ENCODE measurements around the gene POLR1B.
"Not testable (repeated sequence)": the region's sequence is repeated elsewhere in the genome, so short reads cannot be mapped to it uniquely, and the experiment has no call there.

POLR1B gene

GRCh38 chr2:112516801-112517200 lies 25.5 kb upstream of the POLR1B start:
- TF ChIP-seq CTCF (IDR thresholded peaks at IDR 0.05; ENCODE audit: borderline replicate concordance, insufficient read depth, low read depth, low read length) = no peak
- no peak overlapping the region for H3K4me3 ChIP-seq (ENCODE audit: low read depth, low read length)

GRCh38 chr2:112518807-112519206 lies 23.5 kb upstream of the POLR1B start:
- no peak for TF ChIP-seq CTCF (IDR thresholded peaks at IDR 0.05; ENCODE audit: borderline replicate concordance, insufficient read depth, low read depth, low read length)
- no peak overlapping the region for H3K4me3 ChIP-seq (ENCODE audit: low read depth, low read length)

GRCh38 chr2:112519506-112519905 lies 22.8 kb upstream of the POLR1B start:
- no peak for TF ChIP-seq CTCF (IDR thresholded peaks at IDR 0.05; ENCODE audit: borderline replicate concordance, insufficient read depth, low read depth, low read length)
- H3K4me3 ChIP-seq (ENCODE audit: low read depth, low read length) = no peak overlapping the region

GRCh38 chr2:112520234-112520783 lies 22.0 kb upstream of the POLR1B start:
- TF ChIP-seq CTCF (IDR thresholded peaks at IDR 0.05; ENCODE audit: borderline replicate concordance, insufficient read depth, low read depth, low read length) = no peak
- no peak overlapping the region for H3K4me3 ChIP-seq (ENCODE audit: low read depth, low read length)

GRCh38 chr2:112523291-112523777 lies 18.9 kb upstream of the POLR1B start:
- no peak for TF ChIP-seq CTCF (IDR thresholded peaks at IDR 0.05; ENCODE audit: borderline replicate concordance, insufficient read depth, low read depth, low read length)
- H3K4me3 ChIP-seq (ENCODE audit: low read depth, low read length) = no peak overlapping the region

- H3K4me3 ChIP-seq (ENCODE audit: low read depth, low read length) = not testable (repeated sequence)
Measured at GRCh38 chr2:112524276-112524675, 18.0 kb upstream of the POLR1B start.

- no peak for TF ChIP-seq CTCF (IDR thresholded peaks at IDR 0.05; ENCODE audit: borderline replicate concordance, insufficient read depth, low read depth, low read length)
- H3K4me3 ChIP-seq (ENCODE audit: low read depth, low read length) = no peak overlapping the region
Measured at GRCh38 chr2:112528541-112528940, 13.7 kb upstream of the POLR1B start.

- no peak overlapping the region for H3K4me3 ChIP-seq (ENCODE audit: low read depth, low read length)
- no peak for TF ChIP-seq CTCF (IDR thresholded peaks at IDR 0.05; ENCODE audit: borderline replicate concordance, insufficient read depth, low read depth, low read length)
Measured at GRCh38 chr2:112529757-112530156, 12.5 kb upstream of the POLR1B start.

Measured in GM12875 (cell line).